ENCODE measurements around the gene C2orf76.

The C2orf76 gene

DNA sequence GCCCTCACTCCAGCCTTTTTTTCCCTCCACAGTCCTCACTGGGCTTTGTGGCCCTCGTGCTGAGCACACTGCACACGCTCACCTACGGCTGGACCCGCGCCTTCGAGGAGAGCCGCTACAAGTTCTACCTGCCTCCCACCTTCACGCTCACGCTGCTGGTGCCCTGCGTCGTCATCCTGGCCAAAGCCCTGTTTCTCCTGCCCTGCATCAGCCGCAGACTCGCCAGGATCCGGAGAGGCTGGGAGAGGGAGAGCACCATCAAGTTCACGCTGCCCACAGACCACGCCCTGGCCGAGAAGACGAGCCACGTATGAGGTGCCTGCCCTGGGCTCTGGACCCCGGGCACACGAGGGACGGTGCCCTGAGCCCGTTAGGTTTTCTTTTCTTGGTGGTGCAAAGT lies 103.6 kb downstream of the C2orf76 start:
- H4K20me1 ChIP-seq (ENCODE audit: low read depth, low read length), result no peaks in the 10 kb centered on the region
- no peaks in the 10 kb centered on the region for H3K79me2 ChIP-seq (ENCODE audit: insufficient read depth, low read length)
- TF ChIP-seq EZH2phosphoT487 (conservative IDR thresholded peaks at IDR 0.05; ENCODE audit: low read length), result no peak
- TF ChIP-seq, protein P1, sequence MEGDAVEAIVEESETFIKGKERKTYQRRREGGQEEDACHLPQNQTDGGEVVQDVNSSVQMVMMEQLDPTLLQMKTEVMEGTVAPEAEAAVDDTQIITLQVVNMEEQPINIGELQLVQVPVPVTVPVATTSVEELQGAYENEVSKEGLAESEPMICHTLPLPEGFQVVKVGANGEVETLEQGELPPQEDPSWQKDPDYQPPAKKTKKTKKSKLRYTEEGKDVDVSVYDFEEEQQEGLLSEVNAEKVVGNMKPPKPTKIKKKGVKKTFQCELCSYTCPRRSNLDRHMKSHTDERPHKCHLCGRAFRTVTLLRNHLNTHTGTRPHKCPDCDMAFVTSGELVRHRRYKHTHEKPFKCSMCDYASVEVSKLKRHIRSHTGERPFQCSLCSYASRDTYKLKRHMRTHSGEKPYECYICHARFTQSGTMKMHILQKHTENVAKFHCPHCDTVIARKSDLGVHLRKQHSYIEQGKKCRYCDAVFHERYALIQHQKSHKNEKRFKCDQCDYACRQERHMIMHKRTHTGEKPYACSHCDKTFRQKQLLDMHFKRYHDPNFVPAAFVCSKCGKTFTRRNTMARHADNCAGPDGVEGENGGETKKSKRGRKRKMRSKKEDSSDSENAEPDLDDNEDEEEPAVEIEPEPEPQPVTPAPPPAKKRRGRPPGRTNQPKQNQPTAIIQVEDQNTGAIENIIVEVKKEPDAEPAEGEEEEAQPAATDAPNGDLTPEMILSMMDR (IDR thresholded peaks at IDR 0.05; ENCODE audit: insufficient read depth, low read length, poor library complexity, severe bottlenecking), result no peak
- no peak overlapping the region for H3K4me3 ChIP-seq (ENCODE audit: insufficient read depth, low read length, poor library complexity, severe bottlenecking)
- no peak overlapping the region for H2AFZ ChIP-seq (ENCODE audit: low read depth, low read length, severe bottlenecking)
- no peak overlapping the region for H3K9ac ChIP-seq (ENCODE audit: low read length)
- H3K36me3 ChIP-seq (ENCODE audit: low read length), result no peaks in the 10 kb centered on the region
- no peaks in the 10 kb centered on the region for H3F3A ChIP-seq (ENCODE audit: insufficient read depth)
- no peaks in the 10 kb centered on the region for H3K9me3 ChIP-seq (ENCODE audit: insufficient read depth, low read length)
- no peak overlapping the region for H3K27ac ChIP-seq (ENCODE audit: low read depth, low read length)
- no peaks in the 10 kb centered on the region for H3K27me3 ChIP-seq (ENCODE audit: low read length)
- H3K4me2 ChIP-seq (ENCODE audit: low read depth, low read length, poor library complexity, severe bottlenecking), result no peak overlapping the region
- H3K9me2 ChIP-seq (replicated peaks; ENCODE audit: insufficient read depth, low read length), result no peaks in the 10 kb centered on the region

DNA sequence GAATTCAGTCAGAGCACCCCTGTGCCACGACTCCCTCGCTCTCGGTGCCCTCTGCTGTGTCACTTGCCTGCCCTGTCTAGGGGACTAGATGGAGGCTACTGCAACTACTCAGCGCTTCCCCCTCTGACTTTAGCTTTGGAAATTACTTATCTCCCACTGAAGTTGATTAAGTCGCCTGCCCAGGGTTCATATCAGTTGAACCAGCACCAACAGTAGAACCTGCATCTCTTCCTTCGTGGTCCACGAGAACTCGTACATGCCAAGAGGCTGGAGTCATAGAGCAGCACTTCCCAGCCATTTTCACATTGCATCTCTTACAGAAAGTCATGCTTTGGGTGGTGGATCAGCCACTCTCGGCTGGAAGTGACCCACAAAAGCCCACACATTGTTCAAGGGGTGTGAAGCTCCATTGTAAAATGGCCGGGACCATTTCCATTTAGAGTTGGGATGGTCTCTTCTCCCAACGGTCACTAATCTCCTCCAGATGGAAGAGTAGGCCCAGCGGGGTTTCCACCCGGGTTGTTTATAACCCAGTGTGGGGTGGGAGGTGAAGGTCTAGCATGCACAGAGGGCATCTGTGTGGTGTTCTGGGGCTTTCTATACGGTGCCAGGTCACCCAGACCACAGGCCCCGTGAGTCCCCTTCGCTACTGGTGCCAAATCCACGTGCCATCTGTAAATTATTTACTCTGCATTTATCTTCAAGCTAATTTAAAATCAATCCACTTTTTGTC lies 105.0 kb downstream of the C2orf76 start:
- TF ChIP-seq, protein P1 (IDR thresholded peaks at IDR 0.05; ENCODE audit: insufficient read depth, low read length, poor library complexity, severe bottlenecking), result no peak
- TF ChIP-seq EZH2phosphoT487 (conservative IDR thresholded peaks at IDR 0.05; ENCODE audit: low read length), result no peak
- no peak overlapping the region for H3K4me2 ChIP-seq (ENCODE audit: low read depth, low read length, poor library complexity, severe bottlenecking)
- H3K4me3 ChIP-seq (ENCODE audit: insufficient read depth, low read length, poor library complexity, severe bottlenecking), result no peak overlapping the region
- H3K9ac ChIP-seq (ENCODE audit: low read length), result no peak overlapping the region
- no peaks in the 10 kb centered on the region for H3K79me2 ChIP-seq (ENCODE audit: insufficient read depth, low read length)
- H3K9me3 ChIP-seq (ENCODE audit: insufficient read depth, low read length), result no peaks in the 10 kb centered on the region
- H3K9me2 ChIP-seq (replicated peaks; ENCODE audit: insufficient read depth, low read length), result no peaks in the 10 kb centered on the region
- no peaks in the 10 kb centered on the region for H4K20me1 ChIP-seq (ENCODE audit: low read depth, low read length)
- no peaks in the 10 kb centered on the region for H3F3A ChIP-seq (ENCODE audit: insufficient read depth)
- no peak overlapping the region for H2AFZ ChIP-seq (ENCODE audit: low read depth, low read length, severe bottlenecking)
- no peaks in the 10 kb centered on the region for H3K36me3 ChIP-seq (ENCODE audit: low read length)
- no peak overlapping the region for H3K27ac ChIP-seq (ENCODE audit: low read depth, low read length)
- H3K27me3 ChIP-seq (ENCODE audit: low read length), result no peaks in the 10 kb centered on the region

DNA sequence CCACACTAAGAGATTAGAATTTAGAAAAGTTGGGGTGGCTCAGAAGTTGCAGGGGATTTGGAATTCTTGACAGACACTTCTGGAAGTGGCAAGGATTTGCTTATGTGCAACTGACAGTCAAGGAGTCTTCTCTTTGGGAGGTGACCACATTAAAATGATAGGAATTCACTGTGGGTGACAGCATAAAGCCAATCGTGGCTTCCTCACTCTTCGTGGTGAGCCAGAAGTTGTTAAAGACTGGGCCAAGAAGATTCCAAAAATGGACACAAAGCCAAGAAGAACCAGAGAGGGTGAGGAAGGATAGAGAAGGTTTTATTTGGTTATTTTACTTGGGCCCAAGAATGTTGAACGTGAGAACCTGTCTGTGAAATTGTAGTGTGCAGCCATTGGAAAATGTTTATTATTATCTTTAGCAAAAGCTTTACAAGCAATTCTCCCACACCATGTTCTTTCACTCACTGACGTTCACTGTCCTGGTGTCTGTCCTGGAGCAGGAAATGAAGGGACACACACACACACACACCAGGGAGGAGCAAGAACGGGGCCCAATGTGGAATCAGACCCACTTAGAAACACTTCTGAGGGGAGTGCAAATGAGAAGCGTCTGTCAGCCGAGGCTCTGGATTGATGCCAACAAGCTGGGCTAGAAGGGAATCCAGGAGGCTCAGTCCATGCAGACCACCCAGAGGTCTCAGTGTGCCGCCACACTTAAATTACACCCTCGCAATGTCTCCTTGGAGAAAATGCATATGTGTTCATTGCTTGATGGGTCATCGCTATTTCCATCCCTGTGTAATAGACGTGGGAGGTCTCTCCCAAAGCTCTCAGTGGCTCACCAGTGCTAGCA lies 105.8 kb downstream of the C2orf76 start:
- Histone ChIP-seq H3K4me3 (ENCODE audit: insufficient read depth, low read length, poor library complexity, severe bottlenecking) (no peak overlapping the region), H3F3A (ENCODE audit: insufficient read depth) (no peaks in the 10 kb centered on the region), H3K27ac (ENCODE audit: low read depth, low read length) (no peak overlapping the region), H3K9ac (ENCODE audit: low read length) (no peak overlapping the region), H3K79me2 (ENCODE audit: insufficient read depth, low read length) (no peaks in the 10 kb centered on the region), H2AFZ (ENCODE audit: low read depth, low read length, severe bottlenecking) (no peak overlapping the region), H3K27me3 (ENCODE audit: low read length) (no peaks in the 10 kb centered on the region), H3K9me3 (ENCODE audit: insufficient read depth, low read length) (no peaks in the 10 kb centered on the region), H4K20me1 (ENCODE audit: low read depth, low read length) (no peaks in the 10 kb centered on the region), H3K9me2 (replicated peaks; ENCODE audit: insufficient read depth, low read length) (no peaks in the 10 kb centered on the region), H3K4me2 (ENCODE audit: low read depth, low read length, poor library complexity, severe bottlenecking) (no peak overlapping the region), H3K36me3 (ENCODE audit: low read length) (no peaks in the 10 kb centered on the region)
- TF ChIP-seq, protein P1 (IDR thresholded peaks at IDR 0.05; ENCODE audit: insufficient read depth, low read length, poor library complexity, severe bottlenecking), result no peak
- no peak for TF ChIP-seq EZH2phosphoT487 (conservative IDR thresholded peaks at IDR 0.05; ENCODE audit: low read length)

All from SU-DHL-6 (cell line).